Measurements from ENCODE around the gene GABPB1.

GABPB1 gene

GRCh38 chr15:50344006-50344464, 11.0 kb downstream of the GABPB1 start:
- DNase-seq (ENCODE audit: low read depth) = no peak

- no peak for DNase-seq (ENCODE audit: low read depth)
These were observed 13.3 kb downstream of the GABPB1 start for GRCh38 chr15:50341616-50342136.

DNA sequence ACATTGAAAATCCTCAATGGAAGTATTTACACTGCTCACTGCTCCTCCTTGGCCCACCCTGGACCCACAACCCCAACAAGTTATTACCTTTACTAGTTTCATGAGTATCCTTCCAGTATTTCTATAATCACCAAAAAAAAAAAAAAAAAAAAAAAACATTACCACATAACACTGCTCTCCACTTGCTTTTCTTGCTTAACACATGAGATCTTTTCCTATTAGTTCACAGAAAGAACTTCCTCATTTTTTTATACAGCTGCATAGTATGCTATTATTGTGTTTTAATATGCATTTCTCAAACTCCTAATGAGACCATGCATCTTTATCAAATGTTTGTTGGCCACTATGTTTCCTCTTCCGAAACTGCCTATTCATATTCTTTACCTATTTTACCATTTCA, 14.6 kb downstream of the GABPB1 start:
- no peak for DNase-seq (ENCODE audit: low read depth)

DNA sequence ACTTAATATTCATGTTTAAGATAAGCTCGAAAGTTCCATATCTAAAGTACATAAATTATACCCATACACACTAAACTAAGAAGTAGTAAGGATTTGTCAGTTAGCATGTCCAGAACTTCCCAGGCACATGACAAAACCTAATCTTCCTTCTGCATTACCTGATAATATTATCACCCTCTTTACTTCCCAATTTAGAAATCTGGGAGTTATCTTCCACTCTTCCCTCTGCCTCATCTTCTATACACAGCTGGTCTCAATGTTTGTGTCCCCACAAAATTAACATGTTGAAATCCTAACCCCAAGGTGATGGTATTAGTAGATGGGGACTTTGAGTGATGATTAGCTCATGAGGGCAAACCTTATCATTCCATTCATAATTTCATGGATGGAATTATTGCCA, 15.3 kb downstream of the GABPB1 start:
- DNase-seq (ENCODE audit: low read depth) = no peak

- DNase-seq (ENCODE audit: low read depth) = no peak
These were observed 19.7 kb downstream of the GABPB1 start for GRCh38 chr15:50335251-50335650.

DNA sequence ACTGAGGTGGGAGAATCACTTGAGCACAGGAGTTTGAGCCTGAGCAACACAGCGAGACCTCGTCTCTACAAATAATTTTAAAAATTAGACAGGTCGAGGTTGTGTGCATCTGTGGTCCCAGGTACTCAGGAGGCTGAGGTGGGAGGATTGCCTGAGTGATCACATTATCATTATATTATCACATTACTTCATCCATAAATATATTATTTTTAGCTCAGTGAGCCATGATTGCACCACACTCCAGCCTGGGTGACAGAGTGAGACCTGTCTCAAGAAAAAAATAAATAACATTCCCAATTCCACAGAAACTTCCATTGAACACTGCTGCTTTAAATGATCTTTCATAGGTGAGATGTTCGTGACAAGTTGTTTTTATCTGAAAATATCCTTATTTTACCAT, 21.8 kb downstream of the GABPB1 start:
- DNase-seq (ENCODE audit: low read depth) = no peak

- DNase-seq (ENCODE audit: low read depth) = peak; percentile 4
These were observed 24.1 kb downstream of the GABPB1 start for GRCh38 chr15:50330921-50331320.

DNA sequence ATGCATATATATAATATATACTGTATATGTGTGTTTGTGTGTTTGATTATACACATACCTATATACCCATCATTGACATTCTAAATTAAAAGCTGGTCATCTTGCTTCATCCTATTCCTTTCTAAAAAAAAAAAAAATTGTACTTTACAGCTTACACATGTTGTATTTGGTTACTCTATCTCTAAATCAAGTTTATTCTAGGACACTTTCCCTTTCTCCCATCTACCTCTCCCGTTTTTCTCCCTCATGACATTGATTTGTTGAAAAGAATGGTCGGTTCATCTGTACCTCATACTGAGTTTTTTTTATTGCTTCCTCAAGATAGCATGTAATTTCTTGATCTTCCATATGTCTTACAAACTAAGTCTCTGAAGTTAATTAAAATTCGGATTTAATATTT, 26.9 kb downstream of the GABPB1 start:
- no peak for DNase-seq (ENCODE audit: low read depth)

DNA sequence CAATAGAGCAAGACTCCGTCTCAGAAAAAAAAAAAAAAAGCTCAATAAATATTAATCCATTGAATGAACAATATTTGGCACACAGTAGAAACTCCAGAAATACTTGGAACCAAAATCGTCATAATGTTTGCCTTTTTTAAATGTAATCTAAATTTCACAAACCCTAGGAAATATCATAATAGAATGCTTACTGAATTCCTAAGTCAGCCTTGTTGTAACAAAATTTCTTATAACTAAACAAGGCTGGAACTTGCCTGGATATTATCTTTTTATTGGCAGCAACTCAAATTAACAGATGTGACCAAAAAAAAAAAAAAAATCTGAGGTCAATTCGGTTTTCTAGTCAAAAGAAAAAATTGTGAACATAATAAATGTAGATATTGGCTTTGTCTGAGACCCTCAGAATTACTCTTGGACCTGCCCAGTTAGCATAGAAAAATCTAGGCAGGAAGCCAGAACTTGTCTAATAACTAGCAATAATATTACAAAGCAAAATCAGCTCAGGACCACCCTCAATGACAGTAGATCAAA, 33.3 kb downstream of the GABPB1 start:
- peak; percentile 38 for DNase-seq (ENCODE audit: low read depth)

- no peak for DNase-seq (ENCODE audit: low read depth)
These were observed 34.5 kb downstream of the GABPB1 start for GRCh38 chr15:50320504-50320903.

DNA sequence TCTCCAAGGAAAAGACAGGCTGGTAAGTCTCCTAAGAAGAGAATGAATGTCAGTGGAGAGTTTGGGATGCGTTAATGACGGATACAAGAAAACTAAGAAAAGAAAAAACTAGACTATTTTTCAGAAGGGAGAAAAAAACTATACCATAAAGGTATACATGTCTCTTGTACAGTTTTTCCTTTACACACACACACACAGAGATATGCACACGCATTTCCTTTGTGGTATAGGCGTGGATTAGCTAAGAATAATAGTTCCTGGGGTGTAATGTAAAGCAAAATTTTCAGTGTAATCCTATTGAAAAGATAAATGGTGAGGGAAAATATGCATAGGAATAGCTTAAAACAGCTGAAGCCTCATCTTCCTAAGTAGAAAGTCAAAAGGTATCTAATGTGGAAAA, 36.3 kb downstream of the GABPB1 start:
- DNase-seq (ENCODE audit: low read depth) = no peak

DNA sequence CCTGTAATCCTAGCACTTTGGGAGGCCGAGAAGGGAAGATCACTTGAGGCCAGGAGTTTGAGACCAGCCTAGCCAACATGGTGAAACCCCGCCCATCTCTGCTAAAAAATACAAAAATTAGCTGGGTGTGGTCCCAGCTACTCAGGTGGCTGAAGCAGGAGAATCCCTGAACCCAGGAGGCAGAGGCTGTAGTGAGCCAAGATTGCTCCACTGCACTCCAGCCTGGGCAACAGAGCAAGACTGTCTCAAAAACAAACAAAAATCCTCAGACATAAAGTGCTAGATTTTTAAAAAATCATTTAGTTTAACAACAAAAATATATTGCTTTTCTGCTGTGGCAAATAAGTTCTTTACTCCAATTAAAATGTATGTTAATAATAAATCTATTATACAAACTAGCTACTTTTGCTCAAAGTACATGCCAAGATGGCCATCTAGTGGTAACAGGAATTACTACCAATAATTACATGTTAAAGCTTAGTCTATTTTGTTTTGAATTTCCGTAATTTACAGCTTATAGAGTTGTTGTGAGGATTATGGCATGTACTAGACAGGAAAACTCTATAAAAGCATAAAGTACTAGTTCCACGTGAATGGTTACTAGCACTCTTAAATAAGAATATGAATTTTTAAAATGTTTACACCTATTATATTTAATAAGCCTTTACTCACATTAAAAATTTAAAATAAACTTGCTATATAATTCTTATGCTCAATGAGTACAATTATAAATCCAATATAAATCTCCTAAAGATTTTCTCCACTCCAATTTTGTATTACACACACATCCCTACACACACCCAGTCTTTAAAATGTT, 39.0 kb downstream of the GABPB1 start:
- peak; percentile 40 for DNase-seq (ENCODE audit: low read depth)

DNA sequence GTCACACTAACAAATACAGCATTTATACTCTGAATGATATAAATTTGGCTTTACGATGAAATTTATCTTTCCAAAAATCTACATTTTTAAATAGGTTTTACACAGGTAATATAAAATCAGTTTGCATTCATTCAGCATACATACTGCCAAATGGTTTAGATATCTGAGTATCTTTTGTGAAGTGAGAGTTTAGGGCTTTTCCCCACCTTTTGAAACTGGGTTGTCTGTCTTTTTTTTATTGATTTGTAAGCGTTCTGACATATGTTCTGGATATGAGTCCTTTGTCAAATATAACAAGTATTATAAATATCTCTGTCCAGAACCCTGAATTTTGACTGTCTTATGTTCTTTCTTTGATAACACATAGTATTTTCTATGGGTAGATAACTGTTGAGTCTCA, 42.4 kb downstream of the GABPB1 start:
- no peak for DNase-seq (ENCODE audit: low read depth)

- no peak for DNase-seq (ENCODE audit: low read depth)
These were observed 47.2 kb downstream of the GABPB1 start for GRCh38 chr15:50307799-50308198.

GRCh38 chr15:50304836-50305235, 50.2 kb downstream of the GABPB1 start:
- peak; percentile 62 for DNase-seq (ENCODE audit: low read depth)

- DNase-seq (ENCODE audit: low read depth) = no peak
These were observed 52.4 kb downstream of the GABPB1 start for GRCh38 chr15:50302581-50302980.

DNA sequence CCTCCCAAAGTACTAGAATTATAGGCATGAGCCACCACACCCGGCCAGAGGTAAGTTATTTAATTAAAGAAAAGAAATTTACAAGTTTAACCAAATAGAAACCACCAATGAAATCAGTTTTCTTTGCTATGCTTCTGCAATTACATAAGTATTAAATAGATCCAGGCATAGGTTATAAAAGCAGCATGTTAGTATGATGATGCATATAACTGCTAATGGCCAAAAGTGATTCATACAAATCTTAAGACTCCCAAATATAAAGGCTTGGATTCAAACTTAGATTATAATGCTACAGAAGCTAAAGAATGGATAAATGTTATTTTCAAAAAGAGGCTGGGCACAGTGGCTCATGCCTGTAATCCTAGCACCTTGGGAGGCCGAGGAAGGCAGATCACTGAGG, 56.7 kb downstream of the GABPB1 start:
- no peak for DNase-seq (ENCODE audit: low read depth)

GRCh38 chr15:50295966-50296365, 59.0 kb downstream of the GABPB1 start:
- DNase-seq (ENCODE audit: low read depth) = no peak

- DNase-seq (ENCODE audit: low read depth) = no peak
These were observed 65.2 kb downstream of the GABPB1 start for GRCh38 chr15:50289749-50290148.

GRCh38 chr15:50287324-50288116, 67.5 kb downstream of the GABPB1 start:
- DNase-seq (ENCODE audit: low read depth) = no peak

GRCh38 chr15:50281427-50281826, 73.6 kb downstream of the GABPB1 start:
- no peak for DNase-seq (ENCODE audit: low read depth)

GRCh38 chr15:50280271-50280670, 74.7 kb downstream of the GABPB1 start:
- DNase-seq (ENCODE audit: low read depth) = no peak

DNA sequence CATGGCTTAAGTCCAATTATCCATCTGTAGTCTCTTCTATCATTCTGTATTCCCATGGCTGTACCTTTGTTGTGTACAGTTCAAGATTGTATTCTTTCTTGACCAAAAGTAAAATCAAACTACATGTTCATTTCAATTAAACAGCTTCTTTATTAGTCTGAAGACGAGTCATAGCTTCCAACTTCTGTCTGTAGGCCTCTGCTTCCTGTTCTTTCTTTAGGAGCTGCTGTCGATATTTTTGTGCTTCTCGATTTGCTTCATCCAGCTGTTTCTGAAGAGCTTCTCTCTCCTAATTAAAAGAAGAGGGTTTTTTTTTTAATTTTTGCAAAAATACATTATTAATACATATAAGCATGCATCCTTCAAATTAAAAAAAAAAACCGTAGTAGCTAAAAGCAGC, 76.5 kb downstream of the GABPB1 start:
- DNase-seq (ENCODE audit: low read depth) = no peak

Measured in fibroblast of gingiva (primary cell).